ENCODE data around the gene ARV1. TPM values are rescaled to one million over a fixed set of nuclear protein-coding genes. Genes with fewer than 3 reads are reported as not detected.
A peak's percentile ranks its signal among the peaks of the same experiment; 100 is the strongest.

Gene ARV1
- 10 to 100 TPM; 25.5 to 31.2 (median 27.5) TPM for polyA plus RNA-seq (ENCODE audit: insufficient read length in 4 of 4)

- peak; percentile 83 to 96 (median 93) for DNase-seq (ENCODE audit: low read depth in 4 of 4, low spot score in 2 of 4)
These were observed at the start of gene ARV1, which contains the start of gene TTC13 for GRCh38 chr1:230978491-230979388. ARV1 (plus strand) TSS chr1:230979094; CDS start chr1:230979106, 12 bp downstream. TTC13 (minus strand) TSS chr1:230978861; CDS start chr1:230978830, 31 bp downstream.

- no peak for DNase-seq (ENCODE audit: low read depth in 4 of 4, low spot score in 2 of 4)
These were observed 47.9 kb upstream of the ARV1 start for GRCh38 chr1:230930986-230931385.

DNA sequence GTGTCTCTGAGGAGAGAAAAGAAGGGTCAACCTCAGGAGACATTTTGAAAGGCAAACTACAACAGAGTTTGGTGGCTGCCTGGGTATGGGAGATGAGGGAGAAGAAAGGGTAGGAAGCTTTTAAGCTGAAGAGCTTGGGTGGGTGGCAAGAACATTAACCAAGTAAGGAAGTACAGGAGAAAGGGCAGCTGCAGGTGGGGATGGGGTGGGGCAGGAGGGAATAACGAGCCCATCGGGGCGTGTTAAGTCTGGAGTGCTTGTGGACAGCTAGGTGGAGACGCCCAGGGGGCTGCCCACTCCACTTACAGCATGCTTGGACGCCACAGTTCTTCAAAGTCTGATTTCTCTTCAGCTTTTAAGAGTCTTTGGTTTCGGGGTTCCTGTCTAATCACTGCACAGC is 43.0 kb upstream of the ARV1 start:
- no peak for DNase-seq (ENCODE audit: low read depth in 4 of 4, low spot score in 2 of 4)

DNA sequence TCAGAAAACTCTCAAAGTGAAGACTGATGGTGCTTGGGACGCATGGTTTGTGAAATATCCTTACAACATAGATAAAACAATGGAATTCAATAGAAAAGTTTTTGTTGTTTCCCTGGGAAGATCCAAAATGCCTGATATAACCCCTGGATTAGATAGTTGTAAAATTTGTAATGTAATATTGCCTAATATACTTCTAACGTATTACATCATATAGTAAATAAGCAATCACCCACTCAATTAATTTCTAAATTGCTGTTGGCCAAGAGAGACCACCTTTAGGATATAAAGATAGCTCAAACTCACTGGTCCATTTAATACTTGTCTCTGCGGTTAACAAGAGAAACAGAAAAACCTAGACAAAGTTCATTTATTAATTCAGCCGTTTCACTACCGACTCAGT is 42.4 kb upstream of the ARV1 start:
- DNase-seq (ENCODE audit: low read depth in 4 of 4, low spot score in 2 of 4) = no peak

- DNase-seq (ENCODE audit: low read depth in 4 of 4, low spot score in 2 of 4) = no peak
These were observed 41.5 kb upstream of the ARV1 start for GRCh38 chr1:230937371-230937770.

DNA sequence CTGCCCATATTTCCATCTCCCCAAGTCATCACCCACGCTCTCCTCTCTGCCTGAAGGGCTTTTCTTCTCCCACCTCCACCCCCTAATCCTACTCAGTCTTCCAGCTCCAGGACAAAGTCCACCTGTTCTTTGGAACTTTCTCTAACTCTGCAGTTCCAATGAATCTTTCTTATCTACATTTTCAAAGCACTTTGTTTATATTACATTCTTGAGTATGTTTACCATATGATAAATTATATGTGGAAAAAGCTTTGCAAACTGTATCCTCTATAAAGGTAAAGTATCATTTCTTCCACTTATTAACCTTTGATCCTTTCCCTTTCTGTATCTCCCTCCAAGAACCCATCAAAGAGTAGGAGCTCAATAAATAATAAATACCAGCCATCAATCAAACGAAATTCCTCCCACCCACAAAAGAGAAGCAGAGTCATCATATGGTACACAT is 39.9 kb upstream of the ARV1 start:
- no peak for DNase-seq (ENCODE audit: low read depth in 4 of 4, low spot score in 2 of 4)

DNA sequence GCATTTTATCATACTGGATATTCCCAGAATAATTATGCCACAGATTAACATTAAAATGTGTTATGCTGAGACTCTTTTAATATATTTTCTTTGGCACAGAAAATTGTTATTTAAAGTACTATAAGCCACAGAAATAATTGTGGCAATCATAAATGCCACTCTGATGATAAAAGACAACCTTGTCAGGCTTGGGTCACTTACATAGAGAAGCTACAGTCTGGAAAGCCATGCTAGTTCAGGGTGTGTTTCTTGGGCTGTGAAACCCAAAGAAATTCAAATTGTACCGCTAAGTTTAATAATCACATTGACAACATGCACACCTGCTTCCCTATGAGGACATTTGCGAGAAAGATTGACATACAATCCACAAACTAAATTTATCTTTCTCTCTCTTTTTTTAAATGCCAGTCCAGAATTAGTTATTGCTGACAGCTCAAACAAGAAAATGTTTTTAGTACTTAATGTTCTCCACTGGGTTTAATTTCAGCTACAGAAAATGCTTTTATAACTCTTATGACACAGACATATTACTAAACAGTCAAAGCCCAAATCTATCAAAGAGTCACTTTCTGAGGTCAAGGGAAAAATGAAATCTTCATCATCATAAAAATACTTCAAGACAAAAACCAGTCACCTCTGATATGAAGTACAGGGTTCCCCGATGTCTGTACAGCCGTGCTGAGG is 38.9 kb upstream of the ARV1 start:
- DNase-seq (ENCODE audit: low read depth in 4 of 4, low spot score in 2 of 4) = no peak

DNA sequence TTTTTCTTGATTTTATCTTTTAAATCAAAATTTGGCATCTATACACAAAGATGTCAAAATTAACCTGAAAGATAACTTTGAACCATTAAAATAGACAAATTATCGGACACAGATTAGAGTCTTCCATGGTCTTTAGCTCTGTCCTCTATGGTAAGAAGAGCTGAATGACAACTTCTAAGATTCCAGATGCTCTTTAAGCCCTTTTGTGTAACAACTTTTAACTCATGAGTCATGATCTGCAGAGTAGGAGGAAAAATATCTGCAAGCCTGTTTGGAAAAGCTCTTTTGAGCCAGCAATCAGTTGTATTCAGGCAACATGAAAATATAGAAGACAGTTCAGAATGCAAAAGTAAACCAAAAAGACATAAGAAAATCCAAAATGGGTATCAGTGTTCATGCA is 38.0 kb upstream of the ARV1 start:
- DNase-seq (ENCODE audit: low read depth in 4 of 4, low spot score in 2 of 4) = no peak

GRCh38 chr1:230943048-230943593 is 35.8 kb upstream of the ARV1 start:
- no peak for DNase-seq (ENCODE audit: low read depth in 4 of 4, low spot score in 2 of 4)

GRCh38 chr1:230948301-230948700 is 30.6 kb upstream of the ARV1 start:
- no peak for DNase-seq (ENCODE audit: low read depth in 4 of 4, low spot score in 2 of 4)

DNA sequence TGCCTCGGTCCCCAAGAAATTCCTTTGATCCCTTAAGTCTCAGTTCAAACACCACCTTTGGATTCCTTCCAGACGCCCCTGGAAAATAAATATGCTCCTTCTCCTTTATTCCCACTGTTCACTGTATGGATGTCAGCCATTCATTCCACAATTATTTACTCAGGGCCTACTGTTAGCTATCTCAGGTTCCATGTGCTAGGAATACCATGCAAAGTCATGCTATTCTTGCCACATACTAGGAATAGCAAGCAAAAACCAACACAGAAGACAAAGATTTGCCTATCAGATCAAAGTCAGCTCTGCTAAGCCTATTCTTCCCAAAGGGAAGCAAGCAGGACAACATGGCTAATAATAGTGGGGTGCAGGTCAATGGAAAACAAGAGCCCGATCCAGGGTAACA is 30.0 kb upstream of the ARV1 start:
- no peak for DNase-seq (ENCODE audit: low read depth in 4 of 4, low spot score in 2 of 4)

DNA sequence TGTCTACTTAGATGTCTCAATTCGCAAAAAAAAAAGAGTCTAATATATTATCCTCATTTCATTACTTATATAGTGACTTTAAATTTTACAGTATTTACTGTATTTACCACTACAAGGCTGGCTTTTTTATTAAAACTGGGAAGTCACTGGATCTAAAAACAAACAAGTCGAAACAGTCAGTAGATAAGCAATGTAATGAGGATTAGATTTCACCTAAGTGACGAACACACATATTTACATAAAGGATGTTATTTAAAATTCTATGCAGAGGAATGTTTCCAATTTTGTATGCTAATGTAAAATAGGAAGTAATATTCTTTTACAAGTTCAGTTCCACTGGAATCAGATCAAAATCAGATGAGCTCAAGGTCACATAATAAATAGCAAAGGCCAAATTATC is 28.5 kb upstream of the ARV1 start:
- DNase-seq (ENCODE audit: low read depth in 4 of 4, low spot score in 2 of 4) = no peak

DNA sequence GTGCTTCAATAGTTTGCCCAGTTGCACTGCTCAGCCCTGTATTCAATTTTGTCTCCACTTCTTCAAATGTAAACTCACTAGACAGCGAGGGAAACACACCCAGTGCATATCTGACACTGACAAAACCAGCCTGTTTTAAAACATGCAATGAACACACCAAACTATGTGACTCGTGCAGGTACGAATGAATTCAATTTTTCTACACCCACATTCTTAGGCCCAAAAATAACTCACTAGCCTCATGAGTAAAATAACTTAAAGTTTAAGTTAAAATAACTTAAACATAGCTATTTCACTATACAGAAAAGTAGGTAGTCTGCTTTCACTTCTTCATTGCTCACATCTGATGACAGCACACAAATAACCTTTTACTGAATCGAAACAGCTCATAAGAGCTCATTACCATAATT is 21.3 kb upstream of the ARV1 start:
- no peak for DNase-seq (ENCODE audit: low read depth in 4 of 4, low spot score in 2 of 4)

DNA sequence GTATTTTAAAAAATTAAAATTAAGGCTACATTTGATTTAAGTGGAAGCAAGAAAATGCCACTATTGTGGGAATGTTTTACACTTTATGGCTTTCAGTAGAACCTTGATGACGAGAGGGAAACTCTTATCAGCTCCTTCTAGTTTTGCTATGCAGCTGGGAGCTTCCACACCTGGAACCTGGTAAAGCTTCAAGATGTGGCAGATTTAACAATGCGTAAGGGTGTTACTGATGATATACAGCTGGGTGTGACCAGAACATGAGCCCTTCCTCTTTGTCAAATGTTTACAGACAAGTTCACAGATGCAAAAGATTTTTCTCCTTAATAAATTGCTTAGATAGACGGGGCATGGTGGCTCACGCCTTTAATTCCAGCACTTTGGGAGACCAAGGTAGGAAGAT is 20.5 kb upstream of the ARV1 start:
- DNase-seq (ENCODE audit: low read depth in 4 of 4, low spot score in 2 of 4) = no peak

DNA sequence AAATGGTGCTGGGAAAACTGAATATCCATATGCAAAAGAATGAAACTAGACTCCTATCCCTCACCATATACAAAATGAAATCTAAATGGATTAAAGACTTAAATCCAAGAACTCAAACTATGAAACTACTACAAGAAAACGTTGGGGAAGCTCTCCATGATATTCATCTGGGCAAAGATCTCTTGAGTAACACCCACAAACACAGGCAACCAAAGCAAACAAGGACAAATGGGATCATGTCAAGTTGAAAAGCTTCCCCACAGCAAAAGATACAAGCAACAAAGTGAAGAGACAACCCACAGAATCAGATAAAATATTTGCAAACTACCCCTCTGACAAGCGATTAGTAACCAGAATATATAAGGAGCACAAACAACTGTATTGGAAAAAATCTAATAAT is 14.0 kb upstream of the ARV1 start:
- no peak for DNase-seq (ENCODE audit: low read depth in 4 of 4, low spot score in 2 of 4)

GRCh38 chr1:230965535-230965934 is 13.4 kb upstream of the ARV1 start:
- DNase-seq (ENCODE audit: low read depth in 4 of 4, low spot score in 2 of 4) = no peak

DNA sequence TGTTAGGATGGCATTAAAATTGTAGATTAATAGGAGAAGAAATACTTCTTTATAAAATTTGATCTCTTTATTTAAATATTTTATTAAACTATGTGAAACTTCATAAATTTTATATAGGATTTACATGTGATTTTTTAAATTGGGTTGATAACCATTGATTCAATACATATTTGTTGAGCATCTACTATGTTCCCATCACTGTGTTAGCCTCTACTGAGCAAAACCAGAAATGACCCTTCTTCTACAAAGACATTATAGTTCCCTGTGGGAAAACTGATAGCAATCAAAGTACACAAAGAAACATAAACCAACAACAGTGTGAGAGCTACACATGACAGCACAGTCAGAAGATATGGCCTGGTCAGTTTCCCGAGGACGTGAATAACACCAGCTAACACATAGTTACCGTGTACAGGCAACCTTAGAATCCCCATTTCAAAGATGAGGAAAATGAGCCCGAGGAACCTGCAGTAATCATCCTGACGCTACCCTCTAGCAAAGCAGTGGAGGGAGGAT is 12.5 kb upstream of the ARV1 start:
- DNase-seq (ENCODE audit: low read depth in 4 of 4, low spot score in 2 of 4) = no peak

DNA sequence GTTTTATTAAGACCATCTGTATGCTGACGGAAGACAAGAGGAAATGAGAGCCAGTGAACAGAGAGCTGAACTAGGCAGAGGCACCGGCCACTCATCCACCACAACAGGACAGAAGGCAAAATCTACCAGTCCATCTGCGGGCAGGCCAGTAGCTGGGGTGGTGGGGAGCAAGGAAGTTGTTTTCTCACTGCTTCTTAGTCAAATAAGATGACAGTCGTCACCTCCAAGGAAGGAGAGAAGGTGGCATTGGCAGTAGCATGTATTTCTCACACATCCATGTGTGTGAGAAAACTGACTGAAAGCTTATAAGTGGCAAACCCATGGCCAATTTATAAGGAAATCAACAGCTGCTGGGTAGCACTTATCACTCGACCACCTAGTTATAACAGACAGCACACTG is 8.5 kb upstream of the ARV1 start:
- DNase-seq (ENCODE audit: low read depth in 4 of 4, low spot score in 2 of 4) = no peak

GRCh38 chr1:230971771-230972170 is 7.1 kb upstream of the ARV1 start:
- DNase-seq (ENCODE audit: low read depth in 4 of 4, low spot score in 2 of 4) = no peak

GRCh38 chr1:230972855-230973271 is 6.0 kb upstream of the ARV1 start:
- DNase-seq (ENCODE audit: low read depth in 4 of 4, low spot score in 2 of 4) = no peak

GRCh38 chr1:230975636-230976035 is 3.3 kb upstream of the ARV1 start:
- DNase-seq (ENCODE audit: low read depth in 4 of 4, low spot score in 2 of 4) = no peak
